DLD1 (cell line): ENCODE measurements around the gene SF3A2.
"Not testable (repeated sequence)": the region's sequence is repeated elsewhere in the genome, so short reads cannot be mapped to it uniquely, and the experiment has no call there.

Experiments used
- in situ Hi-C: cut with HindIII; loops from 2 replicates; pipeline ENCODE4 v1.10.0; 2017; ENCODE audit warnings: low sequenced_read_pairs

The SF3A2 gene

GRCh38 chr19:2271234-2272103 is 34.8 kb downstream of the SF3A2 start:
- in situ Hi-C loops: no loop called here

DNA sequence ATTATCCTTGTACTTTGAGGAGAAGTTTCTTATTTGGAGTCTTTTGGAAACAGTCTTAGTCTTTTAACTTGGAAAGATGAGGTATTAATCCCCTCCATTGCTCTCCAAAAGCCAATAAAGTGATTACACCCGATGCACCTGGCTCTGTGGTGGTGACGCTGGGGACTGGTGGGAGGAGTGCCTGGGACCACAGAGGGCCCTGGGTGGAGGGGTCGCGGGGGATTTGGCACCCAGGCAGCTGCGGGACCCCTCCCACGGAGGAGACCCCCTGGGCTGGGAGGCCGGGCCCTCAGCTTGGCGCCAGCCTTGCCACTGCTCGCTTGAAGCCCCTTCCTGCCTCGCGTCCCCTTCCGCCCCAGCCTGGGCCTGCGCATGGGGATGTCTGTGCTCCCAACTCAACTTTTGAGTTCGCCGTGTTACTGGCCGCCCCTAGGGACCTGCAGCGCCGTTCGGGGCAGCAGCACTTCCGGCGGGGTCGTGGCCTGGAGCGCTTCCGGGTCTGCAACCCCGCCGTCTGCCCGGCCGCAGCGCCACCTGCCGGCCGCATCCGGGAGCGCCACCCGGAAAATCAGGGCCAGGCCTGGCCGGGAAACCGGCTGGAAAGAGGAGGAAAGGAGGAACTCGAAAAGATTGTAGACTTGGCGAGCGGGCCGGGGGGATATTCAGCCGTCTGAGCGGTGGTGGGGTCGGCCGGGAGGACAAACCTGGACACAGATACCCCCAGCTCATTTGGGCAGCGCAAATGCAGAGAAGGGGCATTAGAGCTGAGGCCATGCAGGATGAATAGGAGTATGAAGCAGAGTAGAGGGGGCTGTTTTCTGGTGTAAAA is 36.9 kb downstream of the SF3A2 start:
- in situ Hi-C loops: no loop called here

- in situ Hi-C loops: no loop called here
These were observed 37.6 kb downstream of the SF3A2 start for GRCh38 chr19:2274185-2274711.

DNA sequence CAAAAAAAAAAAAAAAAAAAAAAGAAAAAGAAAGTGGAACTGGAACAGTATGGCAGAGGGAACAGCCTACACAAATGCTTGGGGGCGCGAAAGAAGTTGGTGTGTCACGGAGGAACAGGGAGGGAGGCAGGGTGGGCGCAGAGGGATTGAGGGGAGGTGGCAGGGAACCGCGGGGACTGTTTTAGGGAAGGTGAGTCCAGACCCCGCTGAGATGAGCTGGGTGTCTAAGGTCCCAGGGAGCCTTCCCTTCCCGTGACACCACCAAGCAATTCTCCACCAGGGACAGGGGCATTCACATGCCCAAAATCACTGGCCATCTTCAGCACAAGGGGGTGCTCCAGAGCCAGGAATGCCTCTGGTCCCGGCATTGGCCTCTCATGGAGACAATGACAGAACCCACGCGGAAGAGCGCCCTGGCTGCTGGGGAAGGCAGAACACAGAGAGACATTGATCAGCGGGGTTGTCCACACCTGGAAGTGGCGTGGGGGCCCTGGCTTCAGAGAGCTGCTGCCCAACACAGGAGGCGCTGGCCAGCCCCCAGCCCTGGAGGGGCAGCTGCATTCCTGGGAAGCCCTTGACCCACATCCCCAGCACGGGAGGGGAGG is 38.4 kb downstream of the SF3A2 start:
- in situ Hi-C loops: no loop called here

DNA sequence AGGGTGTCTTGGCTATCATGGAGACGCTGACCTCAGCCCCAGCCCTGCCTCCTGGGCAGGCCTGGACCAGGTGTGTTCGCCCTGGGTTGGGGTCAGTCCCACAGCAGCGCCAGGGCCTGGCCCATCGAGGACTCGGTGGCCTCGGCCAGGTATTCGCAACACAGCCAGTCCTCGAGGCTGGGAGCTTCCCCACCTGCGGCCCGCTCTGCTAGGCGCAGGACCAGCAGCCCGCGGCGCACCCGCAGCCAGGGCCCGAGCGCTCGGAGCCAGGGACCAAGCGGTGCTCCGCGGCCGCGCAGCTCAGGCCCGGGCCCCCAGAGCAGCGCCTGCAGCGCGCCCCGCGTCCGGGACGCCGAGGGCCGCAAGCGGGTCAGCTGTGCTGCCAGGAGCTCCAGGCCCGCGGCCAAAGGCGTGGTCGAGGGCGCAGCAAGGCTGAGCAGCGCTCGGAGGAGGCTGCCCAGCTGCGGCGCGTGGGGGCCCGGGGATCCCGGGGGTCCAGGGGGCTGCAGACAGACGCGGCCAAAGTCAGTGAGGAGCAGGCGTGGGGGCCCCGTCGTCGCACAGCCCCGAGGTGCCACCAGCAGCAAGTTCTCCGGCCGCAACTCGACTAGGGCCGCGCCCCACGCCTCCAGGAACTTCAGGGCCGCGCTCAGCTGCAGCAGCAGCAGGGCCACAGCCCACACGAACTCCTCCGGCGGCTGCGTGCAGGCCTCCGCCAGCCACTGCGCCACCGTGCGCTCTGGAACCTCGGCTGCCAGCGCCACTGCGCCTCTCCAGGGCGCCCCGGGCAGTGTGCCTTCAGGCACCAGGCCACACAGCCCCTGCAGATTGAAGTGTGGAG is 39.2 kb downstream of the SF3A2 start:
- in situ Hi-C loops: no loop called here

- in situ Hi-C loops: no loop called here
These were observed 39.9 kb downstream of the SF3A2 start for GRCh38 chr19:2276429-2276986.

DNA sequence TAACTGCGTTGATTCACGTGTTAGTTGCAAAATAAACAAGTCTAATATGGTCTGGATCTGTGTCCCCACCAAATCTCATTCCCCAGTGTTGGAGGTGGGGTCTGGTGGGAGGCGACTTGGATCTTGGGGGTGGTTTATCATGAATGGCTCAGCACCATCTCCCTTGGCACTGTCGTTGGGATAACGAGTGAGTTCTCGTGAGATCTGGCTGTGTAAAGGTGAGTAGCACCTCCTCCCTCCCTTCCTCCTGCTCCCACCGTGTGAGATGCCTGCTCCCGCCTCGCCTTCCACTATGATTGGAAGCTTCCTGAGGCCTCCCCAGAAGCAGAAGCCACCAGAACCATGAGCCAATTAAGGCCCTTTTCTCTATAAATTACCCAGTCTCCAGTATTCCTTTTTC is 40.5 kb downstream of the SF3A2 start:
- in situ Hi-C loops: no loop called here

DNA sequence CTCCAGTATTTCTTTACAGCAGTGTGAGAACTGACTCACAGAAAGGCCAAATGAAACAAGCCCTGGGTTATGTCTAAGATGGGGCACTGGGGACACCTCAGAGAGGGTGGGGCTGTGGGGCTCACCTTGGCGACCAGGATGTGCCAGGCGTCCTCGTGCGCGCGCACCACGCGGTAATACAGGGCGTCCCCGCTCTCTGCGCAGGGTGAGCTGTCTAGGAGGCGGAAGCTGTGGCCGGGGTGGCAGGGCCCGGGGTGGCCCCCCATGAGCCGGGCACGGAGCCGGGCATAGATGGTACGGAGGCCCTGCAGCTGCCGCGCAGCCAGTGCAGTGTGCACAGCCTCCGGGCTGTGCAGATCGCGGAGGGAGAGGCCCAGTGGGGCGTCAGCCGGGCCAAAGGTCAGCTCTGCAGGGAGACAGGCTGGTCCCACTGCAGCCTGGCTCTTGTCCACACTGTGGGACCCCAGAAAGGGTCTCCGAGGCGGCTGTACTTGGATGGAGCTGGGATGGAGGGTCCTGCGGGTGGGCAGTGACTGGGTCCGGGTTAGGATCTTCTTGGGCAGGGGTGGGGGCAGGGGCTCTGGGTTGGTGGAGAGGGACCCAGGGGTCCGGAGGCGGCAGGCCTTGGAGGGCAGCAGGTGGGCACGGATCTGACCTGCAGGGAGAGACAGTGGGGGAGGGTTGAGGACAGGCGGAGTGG is 42.0 kb downstream of the SF3A2 start:
- in situ Hi-C loops: no loop called here

GRCh38 chr19:2280633-2281264 is 44.1 kb downstream of the SF3A2 start:
- in situ Hi-C loops: no loop called here

DNA sequence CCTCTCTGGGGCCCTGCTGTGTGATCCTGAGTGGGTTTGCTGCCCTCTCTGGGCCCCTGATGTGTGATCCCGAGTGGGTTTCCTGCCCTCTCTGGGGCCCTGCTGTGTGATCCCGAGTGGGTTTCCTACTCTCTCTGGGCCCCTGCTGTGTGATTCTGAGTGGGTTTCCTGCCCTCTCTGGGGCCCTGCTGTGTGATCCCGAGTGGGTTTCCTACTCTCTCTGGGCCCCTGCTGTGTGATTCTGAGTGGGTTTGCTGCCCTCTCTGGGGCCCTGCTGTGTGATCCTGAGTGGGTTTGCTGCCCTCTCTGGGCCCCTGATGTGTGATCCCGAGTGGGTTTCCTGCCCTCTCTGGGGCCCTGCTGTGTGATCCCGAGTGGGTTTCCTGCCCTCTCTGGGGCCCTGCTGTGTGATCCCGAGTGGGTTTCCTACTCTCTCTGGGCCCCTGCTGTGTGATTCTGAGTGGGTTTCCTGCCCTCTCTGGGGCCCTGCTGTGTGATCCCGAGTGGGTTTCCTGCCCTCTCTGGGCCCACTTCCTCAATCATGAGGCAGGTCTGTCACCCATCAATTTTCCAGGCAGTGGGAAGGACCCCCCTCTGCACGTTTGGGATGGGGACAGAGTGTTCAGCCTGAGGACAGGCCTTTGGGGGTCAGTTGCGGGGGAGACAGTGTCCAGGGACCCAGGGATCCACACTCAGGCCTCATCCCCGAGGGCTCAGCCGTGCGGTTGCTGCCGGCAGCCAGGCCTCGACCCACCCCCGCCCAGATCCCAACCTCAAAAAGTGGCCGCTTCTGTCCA is 44.8 kb downstream of the SF3A2 start:
- in situ Hi-C loops: not testable (repeated sequence)

DNA sequence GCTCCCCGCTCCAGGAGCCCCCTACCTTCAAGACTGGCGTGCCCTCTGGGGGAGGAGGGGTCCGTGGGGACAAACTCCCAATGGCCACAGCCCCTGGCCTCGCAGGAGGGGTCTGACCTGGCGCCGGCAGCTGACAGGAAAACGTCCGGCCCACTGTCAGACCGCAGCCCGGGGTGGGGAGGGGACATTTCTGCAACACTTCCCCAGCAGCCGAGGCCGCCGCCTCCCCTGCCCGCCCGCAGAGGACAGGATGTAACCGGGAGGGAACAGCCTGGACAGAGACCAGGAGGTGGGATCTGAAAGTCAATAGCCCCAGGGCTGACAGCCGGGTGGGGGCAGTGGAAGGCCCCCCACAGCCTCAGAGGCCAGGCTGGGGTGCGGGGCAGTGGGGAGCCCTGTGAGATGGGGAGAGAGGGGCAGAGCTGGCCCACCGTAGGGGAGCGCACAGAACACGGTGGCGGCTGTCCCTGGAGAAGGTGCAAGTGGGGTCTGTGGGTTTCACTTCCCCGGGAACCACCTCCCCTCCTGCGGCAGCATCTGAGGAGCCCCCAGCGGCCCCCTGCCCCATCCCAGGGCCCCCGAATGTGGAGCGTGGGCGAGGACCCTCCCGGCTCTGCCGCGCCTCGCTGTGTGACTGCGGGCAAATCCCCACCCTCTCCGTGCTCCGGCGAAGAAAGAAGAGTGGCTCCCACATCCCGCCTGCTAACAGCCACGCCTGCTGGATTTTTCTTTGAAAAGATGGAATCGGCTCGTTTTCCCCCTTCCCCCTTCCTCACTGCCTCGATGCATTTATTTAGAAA is 45.6 kb downstream of the SF3A2 start, which contains the start of gene PEAK3:
TSS of gene PEAK3 (minus strand) at position 114 of the 800 bp plus-strand sequence. CDS start 1,244 bp downstream, outside the sequence.
- in situ Hi-C loops: no loop called here

DNA sequence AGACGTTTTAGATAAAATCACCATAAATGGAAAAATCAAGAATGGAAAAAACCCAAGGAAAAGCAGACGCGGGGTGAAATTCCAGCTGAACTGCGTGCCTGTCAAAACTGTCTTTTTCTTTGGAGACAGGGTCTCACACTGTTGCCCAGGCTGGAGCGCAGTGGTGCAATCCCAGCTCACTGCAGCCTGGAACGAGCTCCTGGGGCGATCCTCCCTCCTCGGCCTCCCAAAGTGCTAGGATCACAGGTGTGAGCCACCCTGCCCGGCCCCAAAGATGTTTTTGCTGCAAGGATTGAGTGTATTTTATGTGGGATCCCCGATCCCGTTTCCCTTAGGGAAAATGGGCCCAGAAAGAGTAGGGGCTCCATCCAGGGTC is 46.2 kb downstream of the SF3A2 start:
- in situ Hi-C loops: no loop called here

GRCh38 chr19:2283835-2284507 is 47.3 kb downstream of the SF3A2 start:
- in situ Hi-C loops: no loop called here

- in situ Hi-C loops: no loop called here
These were observed 49.9 kb downstream of the SF3A2 start for GRCh38 chr19:2286402-2287140.

GRCh38 chr19:2287585-2288337 is 51.1 kb downstream of the SF3A2 start:
- in situ Hi-C loops: no loop called here
